K562 (cell line): ENCODE measurements around the gene TTC31. TPM values are rescaled to one million over a fixed set of nuclear protein-coding genes. Genes with fewer than 3 reads are reported as not detected.

Experiments used
- ATAC-seq: fragments of 200-7000 bp; cut with Tn5 transposase; 3 replicates; pipeline ENCODE4 v1.9.1; 2020; ENCODE audit warnings: moderate library complexity
- BruUV-seq: library from RNA; stranded (reverse); fragments of 400-500 nt; replicated peaks from 2 replicates; lab custom pipeline; 2021; lab: Mats Ljungman, UMichigan
- CTCF ChIA-PET: fragments of 300-600 bp; formaldehyde crosslinking; extraction: SDS; loops from one replicate; lab custom pipeline; 2021; ENCODE audit warnings: low intra/inter-chr PET ratio; lab: Yijun Ruan, JAX
- POLR2A ChIA-PET: fragments of 300-600, 350-650 bp; sonication (Branson Sonifier 250); formaldehyde crosslinking; extraction: SDS; loops from one replicate; lab custom pipeline; 2021; ENCODE audit warnings: antibody characterized with exemption, inconsistent platforms; lab: Yijun Ruan, JAX
- DNase-seq, 4 experiments: peaks; one replicate each; pipeline versions ENCODE4 v3.0.0 to v3.0.0-alpha.2; 2011 to 2018; ENCODE audit warnings: low spot score in 3 of 4, mixed read lengths in 3 of 4; ENCODE audit errors: extremely low read depth in 1 of 4
- FAIRE-seq: peaks from 2 replicates; lab custom pipeline; 2011; peaks lifted over from hg19 to GRCh38; lab: Jason Lieb, UNC
- H2AFZ ChIP-seq: 2 replicates; pipeline ENCODE4 v1.6.0; 2011; ENCODE audit warnings: low read depth, low read length, control low read depth, inconsistent platforms
- H3K27ac ChIP-seq: fragments of 200-600 bp; 3 replicates; pipeline ENCODE4 v1.8.0; 2011; ENCODE audit warnings: low read depth, mild to moderate bottlenecking, control low read depth, inconsistent platforms, low read length, moderate library complexity, mixed read lengths; ENCODE audit errors: extremely low read depth
- H3K27me3 ChIP-seq, 2 experiments: fragments of 300-600 bp in 1 of 2; 2 replicates in 1 of 2; 3 replicates in 1 of 2; pipeline versions ENCODE4 v1.6.0 to v1.8.0; 2011; ENCODE audit warnings: inconsistent platforms in 2 of 2, low read length in 2 of 2, mild to moderate bottlenecking in 1 of 2, mixed read lengths in 1 of 2, moderate library complexity in 1 of 2; ENCODE audit not compliant: control insufficient read depth in 2 of 2, insufficient read depth in 2 of 2
- H3K36me3 ChIP-seq: fragments of 300-600 bp; 3 replicates; pipeline ENCODE4 v1.8.0; 2011; ENCODE audit warnings: mild to moderate bottlenecking, low read length, inconsistent platforms; ENCODE audit not compliant: control insufficient read depth, insufficient read depth
- H3K4me1 ChIP-seq, 2 experiments: fragments of 200-600 bp in 1 of 2; replicated peaks in 1 of 2; 2 replicates in 1 of 2; 3 replicates in 1 of 2; pipeline versions ENCODE4 v1.5.1 to v1.8.0; 2011; ENCODE audit warnings: inconsistent platforms in 2 of 2, low read length in 2 of 2, mild to moderate bottlenecking in 1 of 2, mixed read lengths in 1 of 2, moderate library complexity in 1 of 2; ENCODE audit not compliant: control insufficient read depth in 2 of 2, insufficient read depth in 2 of 2
- H3K4me2 ChIP-seq: 2 replicates; pipeline ENCODE4 v1.6.1; 2011; ENCODE audit warnings: low read length, control low read depth, inconsistent platforms, mixed read lengths; ENCODE audit not compliant: insufficient read depth
- H3K4me3 ChIP-seq: fragments of 200-600 bp; sonication (generic), shearing (Covaris generic); 2 replicates; pipeline ENCODE4 v1.5.1; 2016; ENCODE audit warnings: control low read depth, inconsistent platforms
- H3K79me2 ChIP-seq: fragments of 200-600 bp; 3 replicates; pipeline ENCODE4 v1.8.0; 2011; ENCODE audit warnings: low read length, inconsistent platforms; ENCODE audit not compliant: control insufficient read depth, insufficient read depth
- H3K9ac ChIP-seq, 2 experiments: 2 replicates each; pipeline versions ENCODE4 v1.6.0 to v1.6.1; 2011; ENCODE audit warnings: low read depth in 2 of 2, low read length in 2 of 2, control low read depth in 1 of 2, inconsistent platforms in 1 of 2, mild to moderate bottlenecking in 1 of 2, mixed read lengths in 1 of 2; ENCODE audit not compliant: insufficient read depth in 1 of 2
- H3K9me1 ChIP-seq: one replicate; pipeline ENCODE4 v1.6.0; 2011; ENCODE audit warnings: inconsistent platforms, mild to moderate bottlenecking, low read length, moderate library complexity; ENCODE audit not compliant: control insufficient read depth, insufficient read depth
- H3K9me3 ChIP-seq: replicated peaks from 2 replicates; pipeline ENCODE4 v1.5.1; 2011; ENCODE audit warnings: low read depth, low read length, inconsistent platforms; ENCODE audit not compliant: control insufficient read depth, insufficient read depth
- H4K20me1 ChIP-seq: replicated peaks from 2 replicates; pipeline ENCODE4 v1.6.1; 2011; ENCODE audit warnings: low read length, inconsistent platforms, mixed read lengths; ENCODE audit not compliant: control insufficient read depth, insufficient read depth
- ARID1B ChIP-seq: fragments of 450-650 bp; IDR thresholded peaks from 2 replicates; pipeline ENCODE4 v1.6.1; 2016; ENCODE audit warnings: antibody characterized with exemption, mild to moderate bottlenecking, inconsistent platforms
- ARID2 ChIP-seq: fragments of 450-650 bp; IDR thresholded peaks from 2 replicates; pipeline ENCODE4 v1.6.1; 2017; ENCODE audit warnings: antibody characterized with exemption, mild to moderate bottlenecking
- ATF7 ChIP-seq: fragments of 450-650 bp; IDR thresholded peaks from 2 replicates; pipeline ENCODE4 v1.7.1; 2014; ENCODE audit warnings: mild to moderate bottlenecking, moderate library complexity
- CBX8 ChIP-seq: fragments of 200-600 bp; sonication (generic); IDR thresholded peaks from 2 replicates; pipeline ENCODE4 v1.6.1; 2012; ENCODE audit warnings: borderline replicate concordance, mixed run types, low read depth, mild to moderate bottlenecking, moderate library complexity, mixed read lengths, low read length, control low read depth, inconsistent platforms; ENCODE audit not compliant: poor library complexity, severe bottlenecking; ENCODE audit errors: extremely low read depth
- FOSL1 ChIP-seq: fragments of 200-800 bp; sonication (Bioruptor generic); conservative IDR thresholded peaks from 2 replicates; pipeline ENCODE4 v1.6.1; 2016; ENCODE audit warnings: missing genetic modification characterization, missing compliant biosample characterization
- MAFK ChIP-seq: IDR thresholded peaks from 2 replicates; pipeline ENCODE4 v1.6.1; 2011; ENCODE audit warnings: low read length, improper control_type of control experiment
- PHF20 ChIP-seq: fragments of 450-650 bp; IDR thresholded peaks from 2 replicates; pipeline ENCODE4 v1.6.1; 2018; ENCODE audit not compliant: partially characterized antibody
- RBM25 ChIP-seq: fragments of 200-400 bp; formaldehyde crosslinking; IDR thresholded peaks from 2 replicates; pipeline ENCODE4 v1.6.1; 2018; ENCODE audit warnings: low read length, low read depth, moderate library complexity; ENCODE audit not compliant: severe bottlenecking
- SMARCE1 ChIP-seq: fragments of 450-650 bp; IDR thresholded peaks from 2 replicates; pipeline ENCODE4 v1.7.1; 2016; ENCODE audit warnings: mild to moderate bottlenecking
- TOE1 ChIP-seq, 2 experiments: fragments of 450-650 bp in 1 of 2; sonication (generic) in 1 of 2; formaldehyde crosslinking in 1 of 2; IDR thresholded peaks; 2 replicates each; pipeline versions ENCODE4 v1.7.1 to v1.8.0; 2016 to 2022; ENCODE audit warnings: borderline replicate concordance in 2 of 2, mild to moderate bottlenecking in 2 of 2, antibody characterized with exemption in 1 of 2, inconsistent platforms in 1 of 2, low read depth in 1 of 2, missing genetic modification reagents in 1 of 2, moderate library complexity in 1 of 2
- WGBS: fragments of 100-300 bp; shearing (Covaris generic); methylation state at CpG from one replicate; pipeline ENCODE4 v1.1.6; 2016; ENCODE audit warnings: low coverage, mixed read lengths; ENCODE audit not compliant: insufficient coverage; ENCODE audit errors: missing lambda C conversion rate; 5-methylcytosine and 5-hydroxymethylcytosine counted together
- in situ Hi-C: fragments of 300-500 bp; cut with MboI; formaldehyde crosslinking; loops from 4 replicates; pipeline ENCODE4 v1.15.0; 2018; ENCODE audit warnings: inconsistent platforms, mixed read lengths
- intact Hi-C: fragments of 100-400 bp; cut with micrococcal nuclease; formaldehyde crosslinking; loops from 2 replicates; pipeline ENCODE4 v1.14.2; 2022
- polyA plus RNA-seq, 8 experiments: library from polyadenylated mRNA; depleted of rRNA in 4 of 8; stranded (reverse) in 5 of 8; unstranded in 3 of 8; fragments of >200 nt; fragmentation: Nextera tagmentation in 2 of 8; fragmentation: Illumina TruSeq in 1 of 8; extraction: Ambion mirVana in 2 of 8; extraction: Trizol in 1 of 8; gene quantifications; 2 replicates each; pipeline versions ENCODE4 v1.2.1 to v1.2.3, GENCODE V29; 2011 to 2014; ENCODE audit warnings: inconsistent platforms in 1 of 8, missing spikeins in 1 of 8
- total RNA-seq, 7 experiments: library from RNA; depleted of rRNA in 6 of 7; stranded (reverse); fragments of >200 nt in 6 of 7; fragmentation: Illumina TruSeq in 2 of 7; extraction: Trizol in 2 of 7; gene quantifications; 2 replicates each; pipeline versions ENCODE4 v1.2.1 to v1.2.3, GENCODE V29; 2011 to 2021; ENCODE audit warnings: low replicate concordance in 1 of 7
- TF ChIP-seq, protein P1 (sequence below): fragments of 450-650 bp; IDR thresholded peaks from 2 replicates; pipeline ENCODE4 v1.7.0; 2016; ENCODE audit warnings: borderline replicate concordance

The TTC31 gene
- total and polyA plus RNA-seq, 9 of the 15 experiments (the other 6 are each of a cell fraction or from before 2014, with no cell fraction given): 4.7 to 30.5 (median 15.9) TPM

DNA sequence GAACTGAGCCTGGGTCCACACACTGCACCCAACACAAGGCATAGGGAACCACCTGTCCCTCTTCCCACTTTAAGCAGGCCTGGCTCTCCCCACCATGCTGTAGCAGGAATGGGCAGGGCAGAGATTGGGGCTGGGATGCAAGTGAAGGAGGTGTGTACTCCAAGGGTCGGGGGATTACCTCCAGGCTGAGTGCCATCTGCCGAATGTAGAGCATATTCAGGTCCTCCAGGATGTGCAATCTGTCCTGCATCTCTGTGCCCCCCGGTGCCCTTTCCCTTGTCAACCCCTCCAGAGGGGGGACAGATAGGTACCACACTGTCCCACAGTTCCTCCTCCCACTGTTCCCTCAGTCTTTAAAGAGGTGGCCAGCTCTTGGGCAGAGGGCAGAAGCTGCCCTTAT, 43.5 kb upstream of the TTC31 start:
- Histone ChIP-seq H3K9ac (peak overlapping the region; percentile 65 to 94; a peak in 3 of 4 replicates), H3K27ac (no peak overlapping the region), H3K27me3 (no peaks in the 10 kb centered on the region), H3K4me1 (peaks cover 21 to 45% of the 10 kb centered on the region in 2 experiments; a peak in 4 of 5 replicates), H3K9me1 (no peaks in the 10 kb centered on the region), H3K79me2 (no peaks in the 10 kb centered on the region), H2AFZ (peak overlapping the region; percentile 98), H4K20me1 (no peaks in the 10 kb centered on the region), H3K36me3 (no peaks in the 10 kb centered on the region), H3K9me3 (no peaks in the 10 kb centered on the region), H3K4me2 (peak overlapping the region; percentile 87; the same call in 1 of the 2 replicates), H3K4me3 (peak overlapping the region; percentile 41; the same call in 1 of the 2 replicates)
- WGBS: 56% methylated on average over 3 of the region's 3 CpGs
- FAIRE-seq: no peak
- no TSS peak for BruUV-seq
- no peak for ATAC-seq
- ChIA-PET POLR2A (interaction anchor here (1.2 to 1.7 kb wide), 3 partner anchors 10 to 15 kb away, joined by 3 to 9 read pairs (median 7); partner anchors contain the start of gene INO80B), CTCF (no interaction called here)
- no peak for TF ChIP-seq CBX8
- intact Hi-C loops: no loop called here
- in situ Hi-C loops: no loop called here
- DNase-seq: no peak

DNA sequence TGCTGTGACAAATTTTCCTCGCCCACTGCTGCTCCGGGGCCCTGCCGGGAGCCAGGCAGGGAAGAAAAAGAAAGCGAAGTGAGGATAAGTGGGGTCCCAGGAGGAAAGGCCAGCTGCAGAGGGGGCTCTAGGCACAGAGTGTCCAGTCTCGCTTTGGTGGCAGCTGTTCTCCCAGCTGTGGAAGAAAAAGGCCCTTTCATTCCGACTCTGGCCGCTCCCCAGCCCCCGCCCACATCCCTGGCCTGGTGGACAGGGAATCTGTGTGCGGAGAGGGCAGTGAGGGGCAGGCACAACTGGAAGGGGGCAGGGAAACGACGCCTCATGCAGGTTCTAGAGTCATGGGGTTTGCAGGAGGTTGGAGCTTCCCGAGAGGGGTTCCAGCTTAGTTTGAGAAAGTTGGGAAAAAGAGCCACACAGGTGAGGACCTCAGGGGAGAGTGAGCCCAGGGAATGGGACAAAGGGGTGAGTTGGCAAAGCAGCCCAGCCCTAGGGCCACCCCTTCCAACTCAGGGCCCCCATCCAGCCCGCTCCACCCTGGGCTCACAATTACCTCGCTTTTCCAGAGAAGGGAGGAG, 43.0 kb upstream of the TTC31 start:
- Histone ChIP-seq H3K79me2 (no peaks in the 10 kb centered on the region), H3K9me1 (no peaks in the 10 kb centered on the region), H4K20me1 (no peaks in the 10 kb centered on the region), H3K9me3 (no peaks in the 10 kb centered on the region), H3K4me2 (peak overlapping the region; percentile 87), H3K36me3 (no peaks in the 10 kb centered on the region), H3K27me3 (no peaks in the 10 kb centered on the region), H2AFZ (peak overlapping the region; percentile 98), H3K4me1 (peaks cover 22 to 45% of the 10 kb centered on the region in 2 experiments; a peak in 4 of 5 replicates), H3K9ac (peak overlapping the region; percentile 65 to 94), H3K4me3 (peak overlapping the region; percentile 41), H3K27ac (peak overlapping the region; percentile 46; the same call in 2 of the 3 replicates)
- no peak for FAIRE-seq
- TSS peak; percentile 80 for BruUV-seq
- in situ Hi-C loops: no loop called here
- ChIA-PET CTCF (no interaction called here), POLR2A (interaction anchor here (0.5 to 1.7 kb wide), 7 partner anchors 10 to 613 kb away, joined by 3 to 9 read pairs (median 5); partner anchors contain the start of gene INO80B)
- peak in 2 of 4 experiments; percentile 44 to 49 for DNase-seq
- peak; percentile 24 for ATAC-seq
- intact Hi-C loops: no loop called here
- 37% methylated on average over 10 of the region's 14 CpGs for WGBS
- TF ChIP-seq SMARCE1: peak; percentile 35; the same call in 1 of the 2 replicates
- TF ChIP-seq, protein P1, sequence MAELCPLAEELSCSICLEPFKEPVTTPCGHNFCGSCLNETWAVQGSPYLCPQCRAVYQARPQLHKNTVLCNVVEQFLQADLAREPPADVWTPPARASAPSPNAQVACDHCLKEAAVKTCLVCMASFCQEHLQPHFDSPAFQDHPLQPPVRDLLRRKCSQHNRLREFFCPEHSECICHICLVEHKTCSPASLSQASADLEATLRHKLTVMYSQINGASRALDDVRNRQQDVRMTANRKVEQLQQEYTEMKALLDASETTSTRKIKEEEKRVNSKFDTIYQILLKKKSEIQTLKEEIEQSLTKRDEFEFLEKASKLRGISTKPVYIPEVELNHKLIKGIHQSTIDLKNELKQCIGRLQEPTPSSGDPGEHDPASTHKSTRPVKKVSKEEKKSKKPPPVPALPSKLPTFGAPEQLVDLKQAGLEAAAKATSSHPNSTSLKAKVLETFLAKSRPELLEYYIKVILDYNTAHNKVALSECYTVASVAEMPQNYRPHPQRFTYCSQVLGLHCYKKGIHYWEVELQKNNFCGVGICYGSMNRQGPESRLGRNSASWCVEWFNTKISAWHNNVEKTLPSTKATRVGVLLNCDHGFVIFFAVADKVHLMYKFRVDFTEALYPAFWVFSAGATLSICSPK: 0 out of 2 replicates have a peak, but pooled peaks have one; percentile 64
- no peak for TF ChIP-seq ATF7
- no peak for TF ChIP-seq ARID2
- no peak for TF ChIP-seq FOSL1 (tag)
- TF ChIP-seq ARID1B: no peak
- TF ChIP-seq TOE1 (IDR thresholded peaks at IDR 0.05; ENCODE audit: borderline replicate concordance): no peak
- no peak for TF ChIP-seq TOE1 (CRISPR knock-in tag; IDR thresholded peaks at IDR 0.05; ENCODE audit: borderline replicate concordance, low read depth)
- 0 out of 2 replicates have a peak, but pooled peaks have one; percentile 9 for TF ChIP-seq MAFK
- no peak for TF ChIP-seq PHF20
- no peak for TF ChIP-seq RBM25
